HepG2 (cell line): Measurements from ENCODE around the gene SMIM41. TPM values are rescaled to one million over a fixed set of nuclear protein-coding genes. Genes with fewer than 3 reads are reported as not detected.
A peak's percentile ranks its signal among the peaks of the same experiment; 100 is the strongest.

Experiments
- ATAC-seq: fragments of 200-7000 bp; cut with Tn5 transposase; 3 replicates; pipeline ENCODE4 v1.9.1; 2020; ENCODE audit warnings: mild to moderate bottlenecking, moderate library complexity
- BruUV-seq: library from RNA; stranded (reverse); fragments of 400-500 nt; replicated peaks from 2 replicates; lab custom pipeline; 2021; lab: Mats Ljungman, UMichigan
- CTCF ChIA-PET: fragments of 300-600 bp; formaldehyde crosslinking; extraction: SDS; loops from one replicate; lab custom pipeline; 2021; ENCODE audit warnings: low total read pairs, inconsistent platforms, low intra/inter-chr PET ratio; lab: Yijun Ruan, JAX
- POLR2A ChIA-PET: fragments of 350-600 bp; sonication (Branson Sonifier 250); formaldehyde crosslinking; loops from one replicate; lab custom pipeline; 2020; ENCODE audit warnings: antibody characterized with exemption, inconsistent platforms; lab: Yijun Ruan, JAX
- DNase-seq: peaks from one replicate; pipeline ENCODE4 v3.0.0-alpha.2; 2015; ENCODE audit warnings: low spot score
- FAIRE-seq: peaks from 3 replicates; lab custom pipeline; 2011; peaks lifted over from hg19 to GRCh38; lab: Jason Lieb, UNC
- H2AFZ ChIP-seq: one replicate; pipeline ENCODE4 v1.6.1; 2011; ENCODE audit warnings: low read length, inconsistent platforms
- H3K27ac ChIP-seq: fragments of 300-600 bp; 3 replicates; pipeline ENCODE4 v1.8.0; 2011; ENCODE audit warnings: mixed run types, mild to moderate bottlenecking, mixed read lengths, low read length, inconsistent platforms; ENCODE audit not compliant: insufficient read depth; ENCODE audit errors: extremely low read length
- H3K27me3 ChIP-seq, 2 experiments: fragments of 200-600 bp in 1 of 2; 2 replicates in 1 of 2; 3 replicates in 1 of 2; pipeline versions ENCODE4 v1.6.0 to v1.8.0; 2011; ENCODE audit warnings: low read length in 2 of 2, mild to moderate bottlenecking in 2 of 2, moderate library complexity in 2 of 2, inconsistent platforms in 1 of 2; ENCODE audit not compliant: insufficient read depth in 2 of 2, control insufficient read depth in 1 of 2
- H3K36me3 ChIP-seq, 2 experiments: fragments of 200-600 bp in 1 of 2; replicated peaks in 1 of 2; 2 replicates in 1 of 2; 3 replicates in 1 of 2; pipeline versions ENCODE4 v1.5.1 to v1.8.0; 2011; ENCODE audit warnings: low read length in 2 of 2, inconsistent platforms in 1 of 2; ENCODE audit not compliant: insufficient read depth in 2 of 2, control insufficient read depth in 1 of 2
- H3K4me1 ChIP-seq: 2 replicates; pipeline ENCODE4 v1.5.1; 2012; ENCODE audit warnings: low read length, inconsistent platforms; ENCODE audit not compliant: insufficient read depth
- H3K4me2 ChIP-seq: 2 replicates; pipeline ENCODE4 v1.6.0; 2011; ENCODE audit warnings: low read depth, low read length, inconsistent platforms
- H3K4me3 ChIP-seq, 3 experiments: fragments of 200-600 bp in 1 of 3; sonication (generic), shearing (Covaris generic) in 1 of 3; replicated peaks in 1 of 3; 2 replicates each; pipeline ENCODE4 v1.5.1; 2011 to 2016; ENCODE audit warnings: low read length in 3 of 3, inconsistent platforms in 2 of 3, low read depth in 2 of 3, mild to moderate bottlenecking in 2 of 3, control low read depth in 1 of 3, mixed read lengths in 1 of 3; ENCODE audit not compliant: insufficient read depth in 1 of 3
- H3K79me2 ChIP-seq: one replicate; pipeline ENCODE4 v1.6.1; 2011; ENCODE audit warnings: low read length, inconsistent platforms; ENCODE audit not compliant: insufficient read depth
- H3K9ac ChIP-seq: 2 replicates; pipeline ENCODE4 v1.6.0; 2011; ENCODE audit warnings: mild to moderate bottlenecking, low read depth, low read length, inconsistent platforms; ENCODE audit not compliant: insufficient read depth
- H3K9me3 ChIP-seq: 2 replicates; pipeline ENCODE4 v1.5.1; 2012; ENCODE audit warnings: mild to moderate bottlenecking, low read length
- H4K20me1 ChIP-seq: 2 replicates; pipeline ENCODE4 v1.6.0; 2011; ENCODE audit warnings: inconsistent platforms, mild to moderate bottlenecking, low read length, moderate library complexity; ENCODE audit not compliant: insufficient read depth
- ADNP ChIP-seq: sonication (generic); formaldehyde crosslinking; IDR thresholded peaks from 2 replicates; pipeline ENCODE4 v1.4.0; 2020; ENCODE audit warnings: missing genetic modification reagents
- CTCF ChIP-seq: sonication (generic); formaldehyde crosslinking; IDR thresholded peaks from 2 replicates; pipeline ENCODE4 v1.5.0; 2020; ENCODE audit warnings: mild to moderate bottlenecking, missing genetic modification reagents, moderate library complexity
- HMGXB4 ChIP-seq, 2 experiments: sonication (generic) in 1 of 2; formaldehyde crosslinking in 1 of 2; IDR thresholded peaks; 2 replicates each; pipeline versions ENCODE4 v1.4.0 to v1.6.1; 2018 to 2020; ENCODE audit warnings: missing genetic modification reagents in 2 of 2, borderline replicate concordance in 1 of 2, low read depth in 1 of 2, mild to moderate bottlenecking in 1 of 2, missing biosample characterization in 1 of 2
- LCORL ChIP-seq, 2 experiments: fragments of 450-650 bp in 1 of 2; sonication (generic) in 1 of 2; formaldehyde crosslinking in 1 of 2; IDR thresholded peaks; 2 replicates each; pipeline versions ENCODE4 v1.5.0 to v1.6.1; 2017 to 2020; ENCODE audit warnings: antibody characterized with exemption in 1 of 2, missing genetic modification reagents in 1 of 2
- MXD3 ChIP-seq: IDR thresholded peaks from 2 replicates; pipeline ENCODE4 v1.6.1; 2016; ENCODE audit warnings: mild to moderate bottlenecking, missing biosample characterization, missing genetic modification reagents
- NR0B2 ChIP-seq: sonication (generic); formaldehyde crosslinking; IDR thresholded peaks from 2 replicates; pipeline ENCODE4 v1.4.0; 2020; ENCODE audit warnings: mild to moderate bottlenecking, missing genetic modification reagents
- PRDM15 ChIP-seq: sonication (generic); formaldehyde crosslinking; IDR thresholded peaks from 2 replicates; pipeline ENCODE4 v1.4.0; 2020; ENCODE audit warnings: missing genetic modification reagents
- ZBTB20 ChIP-seq: sonication (generic); formaldehyde crosslinking; IDR thresholded peaks from 2 replicates; pipeline ENCODE4 v1.8.1; 2023; ENCODE audit warnings: missing genetic modification reagents, low read depth, mild to moderate bottlenecking, borderline replicate concordance
- ZNF564 ChIP-seq: sonication (generic); formaldehyde crosslinking; IDR thresholded peaks from 2 replicates; pipeline ENCODE4 v1.8.1; 2023; ENCODE audit warnings: mild to moderate bottlenecking, missing genetic modification reagents
- ZNF616 ChIP-seq: sonication (generic); formaldehyde crosslinking; IDR thresholded peaks from 2 replicates; pipeline ENCODE4 v1.5.0; 2020; ENCODE audit warnings: low read depth, mild to moderate bottlenecking, missing genetic modification reagents
- ZNF691 ChIP-seq: sonication (generic); formaldehyde crosslinking; IDR thresholded peaks from 2 replicates; pipeline ENCODE4 v1.4.0; 2020; ENCODE audit warnings: missing genetic modification reagents, low read depth, mild to moderate bottlenecking, borderline replicate concordance
- ZNF709 ChIP-seq: sonication (generic); formaldehyde crosslinking; IDR thresholded peaks from 2 replicates; pipeline ENCODE4 v1.5.0; 2020; ENCODE audit warnings: mild to moderate bottlenecking, missing genetic modification reagents
- ZSCAN29 ChIP-seq: sonication (generic); formaldehyde crosslinking; conservative IDR thresholded peaks from 2 replicates; pipeline ENCODE4 v1.4.0; 2020; ENCODE audit warnings: mild to moderate bottlenecking, missing genetic modification reagents
- WGBS: methylation state at CpG from one replicate; pipeline ENCODE4 v1.1.6; 2017; ENCODE audit warnings: low lambda C conversion rate; 5-methylcytosine and 5-hydroxymethylcytosine counted together
- in situ Hi-C: cut with HindIII; loops from 2 replicates; pipeline ENCODE4 v1.10.0; 2017; ENCODE audit warnings: low pct_unique_long_range_greater_than_20kb; ENCODE audit not compliant: extremely low pct_ligation_motif_present
- intact Hi-C: fragments of 100-400 bp; cut with micrococcal nuclease; formaldehyde crosslinking; loops from one replicate; pipeline ENCODE4 v1.10.0; 2022; ENCODE audit not compliant: unreplicated experiment
- polyA plus RNA-seq, 8 experiments: library from polyadenylated mRNA; depleted of rRNA in 3 of 8; stranded (reverse) in 7 of 8; unstranded in 1 of 8; fragments of >200 nt; fragmentation: Illumina TruSeq in 4 of 8; extraction: Trizol in 4 of 8; gene quantifications; 2 replicates each; pipeline versions ENCODE4 v1.2.1 to v1.2.3, GENCODE V29; 2011 to 2016; ENCODE audit warnings: low read depth in 4 of 8, missing spikeins in 1 of 8, mixed read lengths in 1 of 8; ENCODE audit not compliant: insufficient read depth in 1 of 8
- total RNA-seq, 5 experiments: library from RNA; depleted of rRNA; stranded (reverse); fragments of >200 nt; fragmentation: Illumina TruSeq; extraction: Trizol; gene quantifications; 2 replicates each; pipeline ENCODE4 v1.2.3, GENCODE V29; 2016; ENCODE audit warnings: low read depth in 1 of 5

SMIM41 gene
- total and polyA plus RNA-seq, 2 of the 13 experiments (the other 11 are each of a cell fraction or from before 2014, with no cell fraction given), result not detected

- ATAC-seq, result no peak
- Histone ChIP-seq H4K20me1 (peaks cover 7% of the 10 kb centered on the region; the same call in 1 of the 2 replicates), H3K27me3 (no peaks in the 10 kb centered on the region), H3K79me2 (peaks cover 21% of the 10 kb centered on the region), H2AFZ (no peak overlapping the region), H3K4me2 (peak overlapping the region; percentile 94), H3K9me3 (no peaks in the 10 kb centered on the region), H3K4me1 (peaks cover 35% of the 10 kb centered on the region), H3K9ac (0 out of 2 replicates have a peak overlapping the region, but pooled peaks have one; percentile 2), H3K27ac (no peak overlapping the region), H3K36me3 (peaks cover 9 to 31% of the 10 kb centered on the region in 2 experiments), H3K4me3 (no peak overlapping the region; a peak in 1 of 6 replicates)
- in situ Hi-C loops, result no loop called here
- no peak for DNase-seq
- intact Hi-C loops, result no loop called here
- WGBS, result 49% methylated on average over 2 of the region's 9 CpGs
- ChIA-PET POLR2A (no interaction called here), CTCF (no interaction called here)
- no peak for FAIRE-seq
- no TSS peak for BruUV-seq
- TF ChIP-seq MXD3 (CRISPR knock-in tag) (no peak), CTCF (CRISPR knock-in tag) (no peak), HMGXB4 (CRISPR knock-in tag; IDR thresholded peaks at IDR 0.05; ENCODE audit: borderline replicate concordance in 1 of 2, low read depth in 1 of 2) (no peak), ZNF564 (no peak), LCORL (IDR thresholded peaks at IDR 0.05) (no peak), LCORL (CRISPR knock-in tag; IDR thresholded peaks at IDR 0.05) (no peak), ZNF691 (no peak), PRDM15 (CRISPR knock-in tag) (no peak), ZNF709 (CRISPR knock-in tag) (no peak), ZSCAN29 (CRISPR knock-in tag) (no peak), ADNP (no peak), ZBTB20 (no peak), NR0B2 (CRISPR knock-in tag) (no peak), ZNF616 (CRISPR knock-in tag) (no peak)
Observed at GRCh38 chr12:52053536-52054209, 25.8 kb upstream of the SMIM41 start.
